Mucosa of descending colon (tissue), 3 donors: ENCODE results near the gene ADGRG6. TPM values are rescaled to one million over a fixed set of nuclear protein-coding genes. Genes with fewer than 3 reads are reported as not detected.
"Not testable (repeated sequence)": the region's sequence is repeated elsewhere in the genome, so short reads cannot be mapped to it uniquely, and the experiment has no call there.

ENCODE experiments used
- ATAC-seq: fragments of 200-7000 bp; cut with Tn5 transposase; one replicate; pipeline ENCODE4 v1.9.1; 2020; ENCODE audit warnings: mild to moderate bottlenecking, moderate library complexity
- DNase-seq, 3 donors: peaks; one replicate each; pipeline ENCODE4 v3.0.0-alpha.2; 2020
- H3K36me3 ChIP-seq: fragments of 200-600 bp; one replicate; pipeline ENCODE4 v1.8.0; 2021; ENCODE audit warnings: low read depth, mild to moderate bottlenecking
- H3K4me1 ChIP-seq: fragments of 200-600 bp; one replicate; pipeline ENCODE4 v1.8.0; 2021; ENCODE audit warnings: low read depth, mild to moderate bottlenecking
- H3K4me3 ChIP-seq: fragments of 200-600 bp; one replicate; pipeline ENCODE4 v1.8.0; 2021; ENCODE audit warnings: mild to moderate bottlenecking
- H3K9me3 ChIP-seq: fragments of 200-600 bp; one replicate; pipeline ENCODE4 v1.8.0; 2021; ENCODE audit warnings: mild to moderate bottlenecking
- intact Hi-C, 2 donors: fragments of 100-400 bp; cut with DNase I in 1 of 2; cut with micrococcal nuclease in 1 of 2; formaldehyde crosslinking; loops; one replicate each; pipeline versions ENCODE4 v1.11.0 to v1.11.1; 2022; cut with DNase I, micrococcal nuclease
- total RNA-seq, 3 donors: library from RNA; stranded (reverse); fragmentation: NEBNext Ultra II Directional in 2 of 3; extraction: Animal tissue kit (Norgen Biotek cat#: 25700) in 2 of 3; gene quantifications; one replicate each; pipeline versions ENCODE4 v1.2.1 to v1.2.4, GENCODE V29; 2021 to 2023
- TF ChIP-seq, protein P1 (sequence below): fragments of 200-600 bp; IDR thresholded peaks from one replicate; pipeline ENCODE4 v1.8.0; 2022; ENCODE audit warnings: antibody characterized with exemption, mild to moderate bottlenecking
- donor health status: DM: no; HTN: no; CAD: no; lungs with moderate emphysema.
- donor health status: DM: no; HTN: no; CAD: no.
- donor health status: DM: no; HTN: yes; CAD: no.

Gene ADGRG6
- total RNA-seq, 3 donors from 2014 or later: 14.1 to 17.6 (median 17.1) TPM

DNA sequence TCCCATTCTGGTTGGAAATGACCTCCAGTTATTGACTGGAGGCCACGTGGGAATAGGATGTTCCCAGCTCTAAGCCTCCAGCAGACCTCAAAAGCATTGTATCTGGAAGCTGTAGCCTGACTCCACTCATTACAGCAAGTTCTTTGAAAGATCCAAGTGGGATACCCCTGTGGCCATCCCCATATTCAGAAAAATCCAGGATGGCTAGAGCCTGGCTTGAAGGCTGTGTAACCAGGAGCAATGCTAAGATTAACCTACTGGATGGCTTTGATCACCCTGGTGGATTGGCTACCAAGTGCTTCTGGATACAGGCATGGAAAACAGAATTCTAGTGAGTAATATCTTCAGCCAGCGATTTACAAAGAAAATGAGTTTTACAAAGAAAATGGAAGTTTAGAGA, 151.2 kb downstream of the ADGRG6 start:
- ATAC-seq (no peak), DNase-seq (no peak)
- H3K9me3 ChIP-seq: no peaks in the 10 kb centered on the region
- H3K4me3 ChIP-seq: no peak overlapping the region
- TF ChIP-seq, protein P1, sequence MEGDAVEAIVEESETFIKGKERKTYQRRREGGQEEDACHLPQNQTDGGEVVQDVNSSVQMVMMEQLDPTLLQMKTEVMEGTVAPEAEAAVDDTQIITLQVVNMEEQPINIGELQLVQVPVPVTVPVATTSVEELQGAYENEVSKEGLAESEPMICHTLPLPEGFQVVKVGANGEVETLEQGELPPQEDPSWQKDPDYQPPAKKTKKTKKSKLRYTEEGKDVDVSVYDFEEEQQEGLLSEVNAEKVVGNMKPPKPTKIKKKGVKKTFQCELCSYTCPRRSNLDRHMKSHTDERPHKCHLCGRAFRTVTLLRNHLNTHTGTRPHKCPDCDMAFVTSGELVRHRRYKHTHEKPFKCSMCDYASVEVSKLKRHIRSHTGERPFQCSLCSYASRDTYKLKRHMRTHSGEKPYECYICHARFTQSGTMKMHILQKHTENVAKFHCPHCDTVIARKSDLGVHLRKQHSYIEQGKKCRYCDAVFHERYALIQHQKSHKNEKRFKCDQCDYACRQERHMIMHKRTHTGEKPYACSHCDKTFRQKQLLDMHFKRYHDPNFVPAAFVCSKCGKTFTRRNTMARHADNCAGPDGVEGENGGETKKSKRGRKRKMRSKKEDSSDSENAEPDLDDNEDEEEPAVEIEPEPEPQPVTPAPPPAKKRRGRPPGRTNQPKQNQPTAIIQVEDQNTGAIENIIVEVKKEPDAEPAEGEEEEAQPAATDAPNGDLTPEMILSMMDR: no peak
- H3K36me3 ChIP-seq: no peaks in the 10 kb centered on the region
- no peaks in the 10 kb centered on the region for H3K4me1 ChIP-seq
- intact Hi-C loops: no loop called here

DNA sequence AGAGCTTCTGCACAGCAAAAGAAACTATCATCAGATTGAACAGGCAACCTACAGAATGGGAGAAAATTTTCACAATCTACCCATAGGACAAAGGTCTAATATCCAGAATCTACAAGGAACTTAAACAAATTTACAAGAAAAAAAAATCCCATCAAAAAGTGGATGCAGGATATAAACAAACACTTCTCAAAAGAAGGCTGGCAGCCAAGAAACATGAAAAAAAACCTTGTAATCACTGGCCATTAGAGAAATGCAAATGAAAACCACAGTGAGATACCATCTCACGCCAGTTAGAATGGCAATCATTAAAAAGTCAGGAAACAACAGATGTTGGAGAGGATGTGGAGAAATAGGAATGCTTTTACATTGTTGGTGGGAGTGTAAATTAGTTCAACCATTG, 152.4 kb downstream of the ADGRG6 start:
- H3K4me1 ChIP-seq, H3K36me3 ChIP-seq, H3K4me3 ChIP-seq, H3K9me3 ChIP-seq, intact Hi-C loops, ATAC-seq, DNase-seq: not testable (repeated sequence)

- H3K36me3 ChIP-seq, H3K4me3 ChIP-seq, H3K4me1 ChIP-seq, DNase-seq, intact Hi-C loops, ATAC-seq, H3K9me3 ChIP-seq: not testable (repeated sequence)
Observed at GRCh38 chr6:142454848-142455247, 153.0 kb downstream of the ADGRG6 start.

DNA sequence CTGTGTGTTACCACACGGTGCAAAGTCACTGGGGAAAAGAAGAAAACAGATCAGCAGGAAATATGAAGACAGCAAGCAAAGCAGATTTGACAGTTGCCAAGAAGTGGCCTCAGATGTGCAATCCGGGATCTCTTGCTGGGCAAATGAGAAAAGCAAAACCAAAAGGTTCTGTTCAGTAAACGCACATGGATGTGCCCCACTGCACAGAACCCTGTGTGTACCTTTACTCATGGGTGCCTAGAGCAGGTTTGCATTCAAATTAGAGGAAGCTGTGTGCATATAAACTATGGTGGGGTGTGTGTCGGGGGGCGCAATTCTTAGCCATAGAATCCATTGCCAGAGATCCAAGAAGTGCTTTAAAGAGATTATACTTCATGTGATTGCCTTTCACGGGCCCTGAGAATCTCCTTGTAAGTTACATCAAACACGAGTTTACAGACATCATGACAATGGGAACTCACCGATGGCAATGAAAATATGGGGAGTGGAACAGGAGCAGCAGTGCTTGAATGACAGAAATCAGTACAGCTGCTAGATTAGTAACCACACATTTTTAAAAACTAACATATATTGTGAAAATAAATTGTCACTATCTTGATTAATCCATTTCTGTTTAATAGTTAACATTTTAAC, 154.3 kb downstream of the ADGRG6 start:
- no peak for ATAC-seq
- Histone ChIP-seq H3K4me3 (no peak overlapping the region), H3K36me3 (no peaks in the 10 kb centered on the region), H3K4me1 (no peaks in the 10 kb centered on the region), H3K9me3 (no peaks in the 10 kb centered on the region)
- DNase-seq: no peak
- TF ChIP-seq, protein P1: no peak
- intact Hi-C loops: no loop called here

- TF ChIP-seq, protein P1: no peak
- Histone ChIP-seq H3K36me3 (no peaks in the 10 kb centered on the region), H3K4me1 (no peaks in the 10 kb centered on the region), H3K9me3 (no peaks in the 10 kb centered on the region), H3K4me3 (no peak overlapping the region)
- intact Hi-C loops: no loop called here
- ATAC-seq (no peak), DNase-seq (no peak)
Observed at GRCh38 chr6:142457638-142458406, 156.0 kb downstream of the ADGRG6 start.

- Histone ChIP-seq H3K4me3 (no peak overlapping the region), H3K9me3 (no peaks in the 10 kb centered on the region), H3K4me1 (no peaks in the 10 kb centered on the region), H3K36me3 (no peaks in the 10 kb centered on the region)
- no peak for ATAC-seq
- TF ChIP-seq, protein P1: no peak
- DNase-seq: no peak
- intact Hi-C loops: no loop called here
Observed at GRCh38 chr6:142458836-142459235, 157.0 kb downstream of the ADGRG6 start.
